ENCODE data around the gene OSGEP. TPM values are rescaled to one million over a fixed set of nuclear protein-coding genes. Genes with fewer than 3 reads are reported as not detected.

Gene OSGEP
- total and polyA plus RNA-seq, 2 of the 13 experiments (the other 11 are each of a cell fraction or from before 2014, with no cell fraction given) = 39.7 to 41.1 TPM

DNA sequence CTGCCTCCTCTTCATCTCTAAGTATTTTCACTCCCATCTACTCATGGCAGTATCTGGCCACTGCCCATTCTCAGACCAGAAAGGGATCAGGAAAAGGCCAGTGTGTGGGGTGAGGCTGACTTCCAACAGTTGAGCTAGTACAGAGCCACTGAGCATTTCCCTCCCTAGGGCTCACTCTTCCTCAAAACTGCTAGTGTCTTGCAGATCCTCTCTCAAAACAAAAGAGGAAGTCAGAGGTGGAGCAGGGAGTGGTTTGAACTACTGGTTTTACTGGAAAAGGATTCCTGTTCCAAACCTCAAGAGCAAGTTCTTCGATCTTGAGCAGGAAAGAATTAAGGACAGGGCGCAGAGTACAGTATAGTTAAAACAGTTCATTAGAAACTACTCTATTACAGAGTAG lies 39.0 kb upstream of the OSGEP start:
- Histone ChIP-seq H3K27ac (ENCODE audit: extremely low read length, insufficient read depth, low read length) (no peak overlapping the region), H3K4me2 (ENCODE audit: low read depth, low read length) (no peak overlapping the region), H3K79me2 (ENCODE audit: insufficient read depth, low read length) (no peaks in the 10 kb centered on the region), H3K4me3 (replicated peaks in 1 of 3; ENCODE audit: insufficient read depth in 1 of 3, low read depth in 2 of 3, low read length in 3 of 3) (no peak overlapping the region), H2AFZ (ENCODE audit: low read length) (no peak overlapping the region), H4K20me1 (ENCODE audit: insufficient read depth, low read length) (no peaks in the 10 kb centered on the region), H3K27me3 (ENCODE audit: control insufficient read depth in 1 of 2, insufficient read depth in 2 of 2, low read length in 2 of 2) (peaks cover 0 to 10% of the 10 kb centered on the region in 2 experiments; a peak in 1 of 5 replicates), H3K9ac (ENCODE audit: insufficient read depth, low read depth, low read length) (no peak overlapping the region), H3K4me1 (ENCODE audit: insufficient read depth, low read length) (peaks cover 26% of the 10 kb centered on the region), H3K36me3 (replicated peaks in 1 of 2; ENCODE audit: control insufficient read depth in 1 of 2, insufficient read depth in 2 of 2, low read length in 2 of 2) (no peaks in the 10 kb centered on the region), H3K9me3 (ENCODE audit: low read length) (no peaks in the 10 kb centered on the region)
- no peak for DNase-seq (ENCODE audit: low spot score)
- no peak for TF ChIP-seq HNF1B (CRISPR knock-in tag; IDR thresholded peaks at IDR 0.05)
- no peak for TF ChIP-seq SRSF4 (IDR thresholded peaks at IDR 0.05; ENCODE audit: low read depth, low read length, poor library complexity, severe bottlenecking)
- TF ChIP-seq TOE1 (CRISPR knock-in tag; IDR thresholded peaks at IDR 0.05) = no peak
- TF ChIP-seq, protein P1, sequence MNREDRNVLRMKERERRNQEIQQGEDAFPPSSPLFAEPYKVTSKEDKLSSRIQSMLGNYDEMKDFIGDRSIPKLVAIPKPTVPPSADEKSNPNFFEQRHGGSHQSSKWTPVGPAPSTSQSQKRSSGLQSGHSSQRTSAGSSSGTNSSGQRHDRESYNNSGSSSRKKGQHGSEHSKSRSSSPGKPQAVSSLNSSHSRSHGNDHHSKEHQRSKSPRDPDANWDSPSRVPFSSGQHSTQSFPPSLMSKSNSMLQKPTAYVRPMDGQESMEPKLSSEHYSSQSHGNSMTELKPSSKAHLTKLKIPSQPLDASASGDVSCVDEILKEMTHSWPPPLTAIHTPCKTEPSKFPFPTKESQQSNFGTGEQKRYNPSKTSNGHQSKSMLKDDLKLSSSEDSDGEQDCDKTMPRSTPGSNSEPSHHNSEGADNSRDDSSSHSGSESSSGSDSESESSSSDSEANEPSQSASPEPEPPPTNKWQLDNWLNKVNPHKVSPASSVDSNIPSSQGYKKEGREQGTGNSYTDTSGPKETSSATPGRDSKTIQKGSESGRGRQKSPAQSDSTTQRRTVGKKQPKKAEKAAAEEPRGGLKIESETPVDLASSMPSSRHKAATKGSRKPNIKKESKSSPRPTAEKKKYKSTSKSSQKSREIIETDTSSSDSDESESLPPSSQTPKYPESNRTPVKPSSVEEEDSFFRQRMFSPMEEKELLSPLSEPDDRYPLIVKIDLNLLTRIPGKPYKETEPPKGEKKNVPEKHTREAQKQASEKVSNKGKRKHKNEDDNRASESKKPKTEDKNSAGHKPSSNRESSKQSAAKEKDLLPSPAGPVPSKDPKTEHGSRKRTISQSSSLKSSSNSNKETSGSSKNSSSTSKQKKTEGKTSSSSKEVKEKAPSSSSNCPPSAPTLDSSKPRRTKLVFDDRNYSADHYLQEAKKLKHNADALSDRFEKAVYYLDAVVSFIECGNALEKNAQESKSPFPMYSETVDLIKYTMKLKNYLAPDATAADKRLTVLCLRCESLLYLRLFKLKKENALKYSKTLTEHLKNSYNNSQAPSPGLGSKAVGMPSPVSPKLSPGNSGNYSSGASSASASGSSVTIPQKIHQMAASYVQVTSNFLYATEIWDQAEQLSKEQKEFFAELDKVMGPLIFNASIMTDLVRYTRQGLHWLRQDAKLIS (CRISPR knock-in tag; IDR thresholded peaks at IDR 0.05) = no peak
- no peak for TF ChIP-seq HNRNPK (IDR thresholded peaks at IDR 0.05; ENCODE audit: low read depth, low read length, poor library complexity, severe bottlenecking)
- TF ChIP-seq MNT (IDR thresholded peaks at IDR 0.05) = no peak
- no peak for TF ChIP-seq ZNF746 (CRISPR knock-in tag; IDR thresholded peaks at IDR 0.05)
- TF ChIP-seq TBX2 (CRISPR knock-in tag; IDR thresholded peaks at IDR 0.05; ENCODE audit: borderline replicate concordance) = no peak
- TF ChIP-seq ZSCAN29 (CRISPR knock-in tag; conservative IDR thresholded peaks at IDR 0.05) = no peak
- no peak for TF ChIP-seq ZNF75D (CRISPR knock-in tag; IDR thresholded peaks at IDR 0.05; ENCODE audit: borderline replicate concordance)
- TF ChIP-seq ZNF547 (CRISPR knock-in tag; IDR thresholded peaks at IDR 0.05) = no peak
- no peak for TF ChIP-seq ZNF10 (CRISPR knock-in tag; IDR thresholded peaks at IDR 0.05; ENCODE audit: borderline replicate concordance, low read depth)
- TF ChIP-seq CHCHD3 (CRISPR knock-in tag; IDR thresholded peaks at IDR 0.05) = no peak
- no peak for TF ChIP-seq ARID2 (CRISPR knock-in tag; IDR thresholded peaks at IDR 0.05; ENCODE audit: borderline replicate concordance)
- ATAC-seq = no peak
- ChIA-PET POLR2A (no interaction called here), CTCF (ENCODE audit: low intra/inter-chr PET ratio, low total read pairs) (no interaction called here)
- in situ Hi-C loops (cut with HindIII; ENCODE audit: extremely low pct_ligation_motif_present, low pct_unique_long_range_greater_than_20kb) = no loop called here
- BruUV-seq (replicated peaks) = no TSS peak
- FAIRE-seq = no peak
- 80% methylated on average over 2 of the region's 2 CpGs for WGBS (ENCODE audit: low lambda C conversion rate)
- intact Hi-C loops (cut with micrococcal nuclease; ENCODE audit: unreplicated experiment) = no loop called here
